Measurements from ENCODE around the gene EXO1.

The EXO1 gene

GRCh38 chr1:241895013-241895412 lies 47.0 kb downstream of the EXO1 start:
- no peaks in the 10 kb centered on the region for H3K27me3 ChIP-seq
- H4K20me1 ChIP-seq, result no peaks in the 10 kb centered on the region
- no peak overlapping the region for H3K4me2 ChIP-seq
- no peak overlapping the region for H3K4me3 ChIP-seq
- TF ChIP-seq Cebpa-rat (IDR thresholded peaks at IDR 0.05), result no peak
- no peak overlapping the region for H3K9ac ChIP-seq
- H3K9me3 ChIP-seq (replicated peaks in 1 of 11), result no peaks in the 10 kb centered on the region
- H3K27ac ChIP-seq, result no peak overlapping the region
- H3K4me1 ChIP-seq, result peaks cover 0 to 28% (median 0%) of the 10 kb centered on the region in 10 experiments; a peak in 8 of 20 replicates
- H3K36me3 ChIP-seq, result peaks cover 0 to 58% (median 23%) of the 10 kb centered on the region in 11 experiments; a peak in 13 of 22 replicates

GRCh38 chr1:241896670-241896962 lies 48.6 kb downstream of the EXO1 start:
- no peak overlapping the region for H3K27ac ChIP-seq
- H3K4me1 ChIP-seq, result peaks cover 0 to 21% (median 0%) of the 10 kb centered on the region in 10 experiments; a peak in 8 of 20 replicates
- no peak overlapping the region for H3K4me2 ChIP-seq
- TF ChIP-seq Cebpa-rat (IDR thresholded peaks at IDR 0.05), result no peak
- no peak overlapping the region for H3K4me3 ChIP-seq
- no peaks in the 10 kb centered on the region for H4K20me1 ChIP-seq
- peaks cover 0 to 60% (median 17%) of the 10 kb centered on the region in 11 experiments; a peak in 10 of 22 replicates for H3K36me3 ChIP-seq
- no peaks in the 10 kb centered on the region for H3K27me3 ChIP-seq
- H3K9me3 ChIP-seq (replicated peaks in 1 of 11), result no peaks in the 10 kb centered on the region
- no peak overlapping the region for H3K9ac ChIP-seq

GRCh38 chr1:241899210-241899609 lies 51.2 kb downstream of the EXO1 start:
- peak overlapping the region in 4 of 11 experiments; percentile 5 to 77 (median 50); a peak in 7 of 22 replicates for H3K4me2 ChIP-seq

GRCh38 chr1:241900381-241900780 lies 52.4 kb downstream of the EXO1 start:
- Histone ChIP-seq H3K9me3 (replicated peaks in 1 of 11) (no peaks in the 10 kb centered on the region), H3K4me3 (no peak overlapping the region), H3K27me3 (no peaks in the 10 kb centered on the region), H3K9ac (no peak overlapping the region), H4K20me1 (no peaks in the 10 kb centered on the region), H3K36me3 (peaks cover 0 to 36% (median 11%) of the 10 kb centered on the region in 11 experiments; a peak in 9 of 22 replicates), H3K4me2 (no peak overlapping the region), H3K27ac (no peak overlapping the region), H3K4me1 (peaks cover 0 to 27% (median 0%) of the 10 kb centered on the region in 10 experiments; a peak in 8 of 20 replicates)
- TF ChIP-seq Cebpa-rat (IDR thresholded peaks at IDR 0.05), result no peak

More at GRCh38 chr1:241899210-241899609, 51.2 kb downstream of the EXO1 start:
- Histone ChIP-seq H3K4me1 (peaks cover 0 to 27% (median 0%) of the 10 kb centered on the region in 10 experiments; a peak in 8 of 20 replicates), H3K36me3 (peaks cover 0 to 36% (median 11%) of the 10 kb centered on the region in 11 experiments; a peak in 9 of 22 replicates), H3K27ac (peak overlapping the region in 3 of 11 experiments; percentile 36 to 57 (median 40); a peak in 2 of 22 replicates), H3K9ac (peak overlapping the region in 2 of 11 experiments; percentile 13 to 30; a peak in 3 of 22 replicates), H3K27me3 (no peaks in the 10 kb centered on the region), H3K9me3 (replicated peaks in 1 of 11) (no peaks in the 10 kb centered on the region), H3K4me3 (no peak overlapping the region), H4K20me1 (no peaks in the 10 kb centered on the region)
- TF ChIP-seq Cebpa-rat (IDR thresholded peaks at IDR 0.05), result no peak

- TF ChIP-seq Cebpa-rat (IDR thresholded peaks at IDR 0.05), result no peak
- no peaks in the 10 kb centered on the region for H4K20me1 ChIP-seq
These were observed 54.5 kb downstream of the EXO1 start for GRCh38 chr1:241902391-241903065.

GRCh38 chr1:241916196-241916595 lies 68.2 kb downstream of the EXO1 start:
- Histone ChIP-seq H3K36me3 (no peaks in the 10 kb centered on the region), H3K27ac (no peak overlapping the region), H3K9me3 (replicated peaks in 1 of 11) (0 out of 22 replicates have a peak, but pooled peaks cover 0 to 6% (median 0%) of the 10 kb centered on the region in 11 experiments)

More at GRCh38 chr1:241902391-241903065, 54.5 kb downstream of the EXO1 start:
- Histone ChIP-seq H3K9me3 (replicated peaks in 1 of 11) (no peaks in the 10 kb centered on the region), H3K4me2 (peak overlapping the region in 1 of 11 experiments; percentile 48; a peak in 2 of 22 replicates), H3K9ac (no peak overlapping the region), H3K4me3 (no peak overlapping the region), H3K4me1 (peaks cover 0 to 27% (median 0%) of the 10 kb centered on the region in 10 experiments; a peak in 8 of 20 replicates), H3K27me3 (no peaks in the 10 kb centered on the region), H3K27ac (no peak overlapping the region), H3K36me3 (peaks cover 0 to 31% (median 11%) of the 10 kb centered on the region in 11 experiments; a peak in 9 of 22 replicates)

GRCh38 chr1:241917487-241917886 lies 69.5 kb downstream of the EXO1 start:
- Histone ChIP-seq H3K4me2 (no peak overlapping the region), H3K4me1 (peaks cover 0 to 17% (median 0%) of the 10 kb centered on the region in 10 experiments; a peak in 4 of 20 replicates)

More at GRCh38 chr1:241916196-241916595, 68.2 kb downstream of the EXO1 start:
- H3K27me3 ChIP-seq, result no peaks in the 10 kb centered on the region
- H3K4me3 ChIP-seq, result no peak overlapping the region
- H4K20me1 ChIP-seq, result no peaks in the 10 kb centered on the region
- H3K9ac ChIP-seq, result no peak overlapping the region
- H3K4me1 ChIP-seq, result peaks cover 0 to 17% (median 0%) of the 10 kb centered on the region in 10 experiments; a peak in 4 of 20 replicates
- TF ChIP-seq Cebpa-rat (IDR thresholded peaks at IDR 0.05), result no peak
- H3K4me2 ChIP-seq, result no peak overlapping the region

GRCh38 chr1:241918879-241919278 lies 70.9 kb downstream of the EXO1 start:
- Histone ChIP-seq H3K9me3 (replicated peaks in 1 of 11) (0 out of 22 replicates have a peak, but pooled peaks cover 0 to 6% (median 0%) of the 10 kb centered on the region in 11 experiments), H3K4me1 (peaks cover 0 to 17% (median 0%) of the 10 kb centered on the region in 10 experiments; a peak in 4 of 20 replicates), H3K27me3 (no peaks in the 10 kb centered on the region), H3K36me3 (no peaks in the 10 kb centered on the region), H3K4me3 (no peak overlapping the region), H3K27ac (0 out of 22 replicates have a peak overlapping the region, but pooled peaks of 1 of the 11 experiments have one; percentile 29), H3K9ac (no peak overlapping the region), H4K20me1 (no peaks in the 10 kb centered on the region), H3K4me2 (peak overlapping the region in 2 of 11 experiments; percentile 45 to 62; a peak in 5 of 22 replicates)
- no peak for TF ChIP-seq Cebpa-rat (IDR thresholded peaks at IDR 0.05)

More at GRCh38 chr1:241917487-241917886, 69.5 kb downstream of the EXO1 start:
- no peaks in the 10 kb centered on the region for H3K36me3 ChIP-seq
- H3K9ac ChIP-seq, result no peak overlapping the region
- H3K4me3 ChIP-seq, result no peak overlapping the region
- no peaks in the 10 kb centered on the region for H3K27me3 ChIP-seq
- TF ChIP-seq Cebpa-rat (IDR thresholded peaks at IDR 0.05), result no peak
- H4K20me1 ChIP-seq, result no peaks in the 10 kb centered on the region
- H3K9me3 ChIP-seq (replicated peaks in 1 of 11), result 0 out of 22 replicates have a peak, but pooled peaks cover 0 to 6% (median 0%) of the 10 kb centered on the region in 11 experiments
- no peak overlapping the region for H3K27ac ChIP-seq

- H4K20me1 ChIP-seq, result no peaks in the 10 kb centered on the region
- no peaks in the 10 kb centered on the region for H3K27me3 ChIP-seq
- H3K4me1 ChIP-seq, result peaks cover 0 to 10% (median 0%) of the 10 kb centered on the region in 10 experiments; a peak in 7 of 20 replicates
- H3K27ac ChIP-seq, result no peak overlapping the region
- no peaks in the 10 kb centered on the region for H3K36me3 ChIP-seq
- H3K9ac ChIP-seq, result no peak overlapping the region
- H3K4me2 ChIP-seq, result no peak overlapping the region
- no peak for TF ChIP-seq Cebpa-rat (IDR thresholded peaks at IDR 0.05)
- no peaks in the 10 kb centered on the region for H3K9me3 ChIP-seq (replicated peaks in 1 of 11)
- H3K4me3 ChIP-seq, result no peak overlapping the region
These were observed 76.2 kb downstream of the EXO1 start for GRCh38 chr1:241924080-241924808.
